Glutamatergic neuron (in vitro differentiated cells): Measurements from ENCODE around the gene MAP1LC3B2. TPM values are rescaled to one million over a fixed set of nuclear protein-coding genes. Genes with fewer than 3 reads are reported as not detected.
"Not testable (repeated sequence)": the region's sequence is repeated elsewhere in the genome, so short reads cannot be mapped to it uniquely, and the experiment has no call there.

ENCODE experiments used
- DNase-seq: peaks from one replicate; pipeline ENCODE4 v3.0.0; 2022
- H3K27ac Mint-ChIP-seq: one replicate; pipeline ENCODE4 v1.8.0; 2020; ENCODE audit warnings: mild to moderate bottlenecking, mixed read lengths, inconsistent platforms; ENCODE audit not compliant: unreplicated experiment
- H3K27me3 Mint-ChIP-seq: one replicate; pipeline ENCODE4 v1.8.0; 2020; ENCODE audit warnings: mild to moderate bottlenecking, moderate library complexity, mixed read lengths, inconsistent platforms; ENCODE audit not compliant: unreplicated experiment
- H3K36me3 Mint-ChIP-seq: one replicate; pipeline ENCODE4 v1.8.0; 2020; ENCODE audit warnings: mild to moderate bottlenecking, mixed read lengths, inconsistent platforms; ENCODE audit not compliant: unreplicated experiment
- H3K4me1 Mint-ChIP-seq: one replicate; pipeline ENCODE4 v1.8.0; 2020; ENCODE audit warnings: mild to moderate bottlenecking, low read depth, mixed read lengths, inconsistent platforms; ENCODE audit not compliant: unreplicated experiment
- H3K4me3 Mint-ChIP-seq: one replicate; pipeline ENCODE4 v1.8.0; 2020; ENCODE audit warnings: mild to moderate bottlenecking, mixed read lengths, inconsistent platforms; ENCODE audit not compliant: unreplicated experiment
- H3K9me3 Mint-ChIP-seq: one replicate; pipeline ENCODE4 v1.8.0; 2020; ENCODE audit warnings: mild to moderate bottlenecking, moderate library complexity, mixed read lengths, inconsistent platforms; ENCODE audit not compliant: unreplicated experiment
- CTCF ChIP-seq: fragments of 200-600 bp; sonication (generic); IDR thresholded peaks from one replicate; pipeline ENCODE4 v1.5.0; 2021; ENCODE audit not compliant: partially characterized antibody, unreplicated experiment
- total RNA-seq: library from RNA; stranded (reverse); fragmentation: NEBNext Ultra II Directional; extraction: Animal tissue kit (Norgen Biotek cat#: 25700); gene quantifications from one replicate; pipeline ENCODE4 v1.2.1, GENCODE V29; 2021; ENCODE audit not compliant: unreplicated experiment

Gene MAP1LC3B2
- total RNA-seq, 1 donor from 2014 or later, result 4.4 TPM

GRCh38 chr12:116564080-116564479 is 4.9 kb downstream of the MAP1LC3B2 start:
- H3K9me3 Mint-ChIP-seq, result peaks cover 2% of the 10 kb centered on the region
- TF ChIP-seq CTCF, result no peak
- no peaks in the 10 kb centered on the region for H3K27me3 Mint-ChIP-seq
- no peak overlapping the region for H3K27ac Mint-ChIP-seq
- no peak for DNase-seq
- no peak overlapping the region for H3K4me3 Mint-ChIP-seq
- peaks cover 5% of the 10 kb centered on the region for H3K4me1 Mint-ChIP-seq
- H3K36me3 Mint-ChIP-seq, result peaks cover 6% of the 10 kb centered on the region

- not testable (repeated sequence) for DNase-seq, H3K27ac Mint-ChIP-seq, H3K9me3 Mint-ChIP-seq, H3K27me3 Mint-ChIP-seq, H3K36me3 Mint-ChIP-seq, H3K4me3 Mint-ChIP-seq, H3K4me1 Mint-ChIP-seq
Observed at GRCh38 chr12:116565221-116565620, 6.0 kb downstream of the MAP1LC3B2 start.

- no peak for DNase-seq
- Mint-ChIP-seq H3K36me3 (peaks cover 6% of the 10 kb centered on the region), H3K27ac (no peak overlapping the region), H3K9me3 (peaks cover 2% of the 10 kb centered on the region), H3K4me1 (no peaks in the 10 kb centered on the region), H3K4me3 (no peak overlapping the region), H3K27me3 (no peaks in the 10 kb centered on the region)
- no peak for TF ChIP-seq CTCF
Observed at GRCh38 chr12:116565963-116566362, 6.8 kb downstream of the MAP1LC3B2 start.

GRCh38 chr12:116568203-116568602 is 9.0 kb downstream of the MAP1LC3B2 start:
- Mint-ChIP-seq H3K4me3 (no peak overlapping the region), H3K9me3 (peaks cover 2% of the 10 kb centered on the region), H3K4me1 (no peaks in the 10 kb centered on the region), H3K27ac (no peak overlapping the region), H3K36me3 (peaks cover 6% of the 10 kb centered on the region), H3K27me3 (no peaks in the 10 kb centered on the region)
- DNase-seq, result no peak
- no peak for TF ChIP-seq CTCF

GRCh38 chr12:116571089-116571488 is 11.9 kb downstream of the MAP1LC3B2 start:
- DNase-seq, result no peak
- Mint-ChIP-seq H3K27me3 (no peaks in the 10 kb centered on the region), H3K4me1 (no peaks in the 10 kb centered on the region), H3K9me3 (peaks cover under 1% of the 10 kb centered on the region), H3K4me3 (no peak overlapping the region), H3K27ac (no peak overlapping the region), H3K36me3 (no peaks in the 10 kb centered on the region)
- no peak for TF ChIP-seq CTCF

- H3K4me1 Mint-ChIP-seq, result no peaks in the 10 kb centered on the region
- H3K27me3 Mint-ChIP-seq, result no peaks in the 10 kb centered on the region
- no peak for TF ChIP-seq CTCF
- H3K36me3 Mint-ChIP-seq, result no peaks in the 10 kb centered on the region
- DNase-seq, result no peak
- H3K4me3 Mint-ChIP-seq, result no peak overlapping the region
- no peak overlapping the region for H3K27ac Mint-ChIP-seq
- H3K9me3 Mint-ChIP-seq, result no peaks in the 10 kb centered on the region
Observed at GRCh38 chr12:116573776-116574175, 14.6 kb downstream of the MAP1LC3B2 start.

- not testable (repeated sequence) for H3K4me1 Mint-ChIP-seq, H3K9me3 Mint-ChIP-seq, H3K27me3 Mint-ChIP-seq, H3K36me3 Mint-ChIP-seq, H3K4me3 Mint-ChIP-seq, DNase-seq, H3K27ac Mint-ChIP-seq
Observed at GRCh38 chr12:116575754-116576153, 16.6 kb downstream of the MAP1LC3B2 start.
